ENCODE measurements around the gene SLC35F5. TPM values are rescaled to one million over a fixed set of nuclear protein-coding genes. Genes with fewer than 3 reads are reported as not detected.
"Not testable (repeated sequence)": the region's sequence is repeated elsewhere in the genome, so short reads cannot be mapped to it uniquely, and the experiment has no call there.

SLC35F5 gene
- total RNA-seq, 1 donor from 2014 or later: 27.6 TPM

DNA sequence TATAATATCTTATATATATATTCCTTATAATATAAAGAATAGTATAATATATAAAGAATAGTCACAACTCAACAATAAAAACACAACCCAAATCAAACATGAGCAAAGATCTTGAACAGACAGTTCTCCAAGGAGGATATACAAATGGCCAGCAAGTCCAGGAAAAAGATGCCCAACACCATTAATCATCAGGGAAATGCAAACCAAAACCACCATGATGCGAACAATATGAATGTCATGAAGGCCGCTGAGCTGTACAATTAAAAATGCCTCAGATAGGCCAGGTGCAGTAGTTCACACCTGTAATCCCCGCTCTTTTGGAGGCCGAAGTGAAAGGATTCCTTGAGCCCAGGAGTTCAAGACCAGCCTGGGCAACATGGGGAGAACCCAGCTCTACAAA, 58.9 kb downstream of the SLC35F5 start:
- H3K27ac Mint-ChIP-seq (ENCODE audit: unreplicated experiment): no peak overlapping the region
- TF ChIP-seq, protein P1, sequence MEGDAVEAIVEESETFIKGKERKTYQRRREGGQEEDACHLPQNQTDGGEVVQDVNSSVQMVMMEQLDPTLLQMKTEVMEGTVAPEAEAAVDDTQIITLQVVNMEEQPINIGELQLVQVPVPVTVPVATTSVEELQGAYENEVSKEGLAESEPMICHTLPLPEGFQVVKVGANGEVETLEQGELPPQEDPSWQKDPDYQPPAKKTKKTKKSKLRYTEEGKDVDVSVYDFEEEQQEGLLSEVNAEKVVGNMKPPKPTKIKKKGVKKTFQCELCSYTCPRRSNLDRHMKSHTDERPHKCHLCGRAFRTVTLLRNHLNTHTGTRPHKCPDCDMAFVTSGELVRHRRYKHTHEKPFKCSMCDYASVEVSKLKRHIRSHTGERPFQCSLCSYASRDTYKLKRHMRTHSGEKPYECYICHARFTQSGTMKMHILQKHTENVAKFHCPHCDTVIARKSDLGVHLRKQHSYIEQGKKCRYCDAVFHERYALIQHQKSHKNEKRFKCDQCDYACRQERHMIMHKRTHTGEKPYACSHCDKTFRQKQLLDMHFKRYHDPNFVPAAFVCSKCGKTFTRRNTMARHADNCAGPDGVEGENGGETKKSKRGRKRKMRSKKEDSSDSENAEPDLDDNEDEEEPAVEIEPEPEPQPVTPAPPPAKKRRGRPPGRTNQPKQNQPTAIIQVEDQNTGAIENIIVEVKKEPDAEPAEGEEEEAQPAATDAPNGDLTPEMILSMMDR (IDR thresholded peaks at IDR 0.05; ENCODE audit: partially characterized antibody, unreplicated experiment): no peak
- H3K27me3 Mint-ChIP-seq (ENCODE audit: unreplicated experiment): peaks cover 3% of the 10 kb centered on the region
- DNase-seq: no peak
- no peaks in the 10 kb centered on the region for H3K36me3 Mint-ChIP-seq (ENCODE audit: unreplicated experiment)
- H3K9me3 Mint-ChIP-seq (ENCODE audit: unreplicated experiment): peaks cover 5% of the 10 kb centered on the region
- no peak overlapping the region for H3K4me3 Mint-ChIP-seq (ENCODE audit: unreplicated experiment)
- no peaks in the 10 kb centered on the region for H3K4me1 Mint-ChIP-seq (ENCODE audit: low read depth, unreplicated experiment)

DNA sequence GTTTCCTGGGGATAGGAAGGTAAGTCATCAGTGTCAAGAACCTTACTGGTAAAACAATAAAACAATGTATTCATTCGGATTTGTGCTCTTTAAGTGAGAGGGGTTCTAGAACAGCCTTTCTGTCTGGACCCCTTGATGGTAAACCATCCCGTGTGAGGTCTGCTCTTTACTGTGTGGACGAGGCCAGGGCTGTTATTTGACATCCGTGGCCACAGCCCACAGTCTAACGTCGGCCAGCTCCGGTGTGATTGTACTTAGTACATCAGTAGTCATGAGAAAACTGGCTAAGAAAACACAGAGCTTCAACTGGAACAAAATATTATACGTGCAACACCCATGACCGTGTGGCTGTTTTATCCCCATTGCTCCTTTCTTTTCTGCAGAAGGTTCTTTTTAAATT, 62.0 kb downstream of the SLC35F5 start:
- H3K27me3 Mint-ChIP-seq (ENCODE audit: unreplicated experiment): peaks cover 3% of the 10 kb centered on the region
- no peak overlapping the region for H3K4me3 Mint-ChIP-seq (ENCODE audit: unreplicated experiment)
- no peak overlapping the region for H3K27ac Mint-ChIP-seq (ENCODE audit: unreplicated experiment)
- peaks cover 1% of the 10 kb centered on the region for H3K9me3 Mint-ChIP-seq (ENCODE audit: unreplicated experiment)
- H3K36me3 Mint-ChIP-seq (ENCODE audit: unreplicated experiment): no peaks in the 10 kb centered on the region
- no peak for DNase-seq
- H3K4me1 Mint-ChIP-seq (ENCODE audit: low read depth, unreplicated experiment): no peaks in the 10 kb centered on the region
- TF ChIP-seq, protein P1 (IDR thresholded peaks at IDR 0.05; ENCODE audit: partially characterized antibody, unreplicated experiment): no peak

DNA sequence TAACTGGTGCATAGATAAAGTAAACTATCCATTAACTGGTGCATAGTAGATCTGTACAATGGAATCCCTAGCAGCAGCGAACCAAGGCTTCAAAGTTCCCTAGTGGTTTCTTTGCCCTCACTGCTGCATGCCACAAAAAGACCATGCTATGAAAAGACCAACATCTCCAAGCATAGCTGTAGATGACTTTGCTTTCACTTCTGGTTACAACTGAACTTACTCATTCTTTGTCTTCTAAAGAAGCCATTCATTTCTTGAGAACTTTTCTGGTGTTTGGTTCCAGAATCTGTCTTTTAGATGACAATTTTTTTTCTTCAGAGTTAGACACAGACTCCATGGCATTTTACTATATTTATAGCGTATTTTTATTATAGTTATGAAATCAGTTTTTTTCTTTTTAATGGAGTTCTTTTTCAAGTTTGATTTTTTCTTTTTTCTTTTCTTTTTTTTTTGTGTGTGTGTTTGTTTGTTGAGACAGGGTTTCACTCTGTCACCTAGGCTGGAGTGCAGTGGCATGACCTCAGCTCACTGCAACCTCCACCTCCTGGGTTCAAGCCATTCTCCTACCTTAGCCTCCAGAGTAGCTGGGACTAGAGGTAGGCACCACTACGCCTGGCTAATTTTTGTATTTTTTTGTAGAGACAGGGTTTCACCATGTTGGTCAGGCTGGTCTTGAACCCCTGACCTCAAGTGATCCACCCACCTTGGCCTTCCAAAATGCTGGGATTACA, 63.6 kb downstream of the SLC35F5 start:
- Mint-ChIP-seq H3K4me1 (ENCODE audit: low read depth, unreplicated experiment) (no peaks in the 10 kb centered on the region), H3K4me3 (ENCODE audit: unreplicated experiment) (no peak overlapping the region), H3K27ac (ENCODE audit: unreplicated experiment) (no peak overlapping the region), H3K36me3 (ENCODE audit: unreplicated experiment) (no peaks in the 10 kb centered on the region), H3K9me3 (ENCODE audit: unreplicated experiment) (peaks cover 1% of the 10 kb centered on the region), H3K27me3 (ENCODE audit: unreplicated experiment) (peaks cover 3% of the 10 kb centered on the region)
- no peak for DNase-seq
- TF ChIP-seq, protein P1 (IDR thresholded peaks at IDR 0.05; ENCODE audit: partially characterized antibody, unreplicated experiment): no peak

DNA sequence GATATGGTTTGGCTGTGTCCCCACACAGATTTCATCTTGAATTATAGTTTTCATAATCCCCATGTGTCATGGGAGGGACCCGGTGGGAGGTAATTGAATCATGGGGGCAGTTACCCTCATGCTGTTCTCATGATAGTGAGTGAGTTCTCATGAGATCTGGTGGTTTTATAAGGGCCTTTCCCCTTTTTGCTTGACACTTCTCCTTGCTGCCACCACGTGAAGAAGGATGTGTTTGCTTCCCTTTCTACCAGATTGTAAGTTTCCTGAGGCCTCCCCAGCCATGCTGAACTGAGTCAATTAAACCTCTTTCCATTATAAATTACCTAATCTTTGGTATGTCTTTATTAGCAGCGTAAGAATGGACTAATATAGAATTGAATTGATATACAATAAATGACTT, 65.6 kb downstream of the SLC35F5 start:
- not testable (repeated sequence) for H3K27me3 Mint-ChIP-seq (ENCODE audit: unreplicated experiment); H3K36me3 Mint-ChIP-seq (ENCODE audit: unreplicated experiment); DNase-seq; H3K27ac Mint-ChIP-seq (ENCODE audit: unreplicated experiment); H3K4me1 Mint-ChIP-seq (ENCODE audit: low read depth, unreplicated experiment); H3K9me3 Mint-ChIP-seq (ENCODE audit: unreplicated experiment); H3K4me3 Mint-ChIP-seq (ENCODE audit: unreplicated experiment)

DNA sequence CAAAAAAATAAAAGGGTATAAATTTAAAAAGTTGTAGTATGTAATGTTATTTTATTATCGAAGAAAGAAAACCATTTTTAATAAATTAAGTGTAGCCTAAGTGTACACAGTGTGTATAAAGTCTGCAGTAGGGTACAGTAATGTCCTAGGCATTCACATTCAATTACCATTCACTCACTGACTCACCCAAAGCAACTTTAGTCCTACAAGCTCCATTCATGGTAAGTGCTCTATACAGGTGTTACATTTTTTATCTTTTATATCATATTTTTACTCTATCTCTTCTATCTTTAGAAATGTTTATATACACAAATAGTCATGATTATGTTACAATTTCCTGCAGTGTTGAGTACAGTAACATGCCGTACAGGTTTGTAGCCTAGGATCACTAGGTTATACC, 69.9 kb downstream of the SLC35F5 start:
- Mint-ChIP-seq H3K27ac (ENCODE audit: unreplicated experiment) (no peak overlapping the region), H3K27me3 (ENCODE audit: unreplicated experiment) (peaks cover 7% of the 10 kb centered on the region), H3K36me3 (ENCODE audit: unreplicated experiment) (peaks cover 7% of the 10 kb centered on the region), H3K9me3 (ENCODE audit: unreplicated experiment) (peaks cover 2% of the 10 kb centered on the region), H3K4me3 (ENCODE audit: unreplicated experiment) (no peak overlapping the region), H3K4me1 (ENCODE audit: low read depth, unreplicated experiment) (no peaks in the 10 kb centered on the region)
- TF ChIP-seq, protein P1 (IDR thresholded peaks at IDR 0.05; ENCODE audit: partially characterized antibody, unreplicated experiment): no peak
- DNase-seq: no peak

All from glutamatergic neuron (in vitro differentiated cells).